ENCODE measurements around the gene ZNF638.
A peak's percentile ranks its signal among the peaks of the same experiment; 100 is the strongest.

ZNF638 gene

GRCh38 chr2:71337776-71338175 lies 6.2 kb downstream of the ZNF638 start:
- peak; percentile 58 for DNase-seq

GRCh38 chr2:71339685-71340084 lies 8.1 kb downstream of the ZNF638 start:
- no peak for DNase-seq

- no peak for DNase-seq
These were observed 8.6 kb downstream of the ZNF638 start for GRCh38 chr2:71340176-71340575.

- no peak for DNase-seq
These were observed 10.1 kb downstream of the ZNF638 start for GRCh38 chr2:71341645-71342044.

- no peak for DNase-seq
These were observed 14.5 kb downstream of the ZNF638 start for GRCh38 chr2:71346065-71346464.

- no peak for DNase-seq
These were observed 15.9 kb downstream of the ZNF638 start for GRCh38 chr2:71347517-71347916.

GRCh38 chr2:71348302-71348701 lies 16.7 kb downstream of the ZNF638 start:
- no peak for DNase-seq

GRCh38 chr2:71353248-71353647 lies 21.7 kb downstream of the ZNF638 start:
- DNase-seq = no peak

GRCh38 chr2:71358931-71359671 lies 27.5 kb downstream of the ZNF638 start:
- DNase-seq = no peak

GRCh38 chr2:71360434-71360975 lies 28.9 kb downstream of the ZNF638 start:
- DNase-seq = no peak

- no peak for DNase-seq
These were observed 30.0 kb downstream of the ZNF638 start for GRCh38 chr2:71361631-71362030.

- no peak for DNase-seq
These were observed 30.9 kb downstream of the ZNF638 start for GRCh38 chr2:71362447-71362846.

GRCh38 chr2:71370015-71370414 lies 38.4 kb downstream of the ZNF638 start:
- DNase-seq = no peak

GRCh38 chr2:71372042-71372441 lies 40.5 kb downstream of the ZNF638 start:
- no peak for DNase-seq

- no peak for DNase-seq
These were observed 47.5 kb downstream of the ZNF638 start for GRCh38 chr2:71379086-71379485.

- no peak for DNase-seq
These were observed 49.1 kb downstream of the ZNF638 start for GRCh38 chr2:71380665-71381064.

GRCh38 chr2:71385012-71385411 lies 53.4 kb downstream of the ZNF638 start:
- DNase-seq = no peak

- DNase-seq = no peak
These were observed 56.6 kb downstream of the ZNF638 start for GRCh38 chr2:71388214-71388613.

GRCh38 chr2:71389384-71390072 lies 57.9 kb downstream of the ZNF638 start:
- peak; percentile 31 for DNase-seq

- no peak for DNase-seq
These were observed 61.6 kb downstream of the ZNF638 start for GRCh38 chr2:71393216-71393615.

GRCh38 chr2:71395471-71395870 lies 63.9 kb downstream of the ZNF638 start:
- peak; percentile 10 for DNase-seq

GRCh38 chr2:71402427-71402826 lies 70.8 kb downstream of the ZNF638 start:
- no peak for DNase-seq

GRCh38 chr2:71409611-71410010 lies 78.0 kb downstream of the ZNF638 start:
- no peak for DNase-seq

GRCh38 chr2:71410696-71411095 lies 79.1 kb downstream of the ZNF638 start:
- DNase-seq = no peak

All from NCI-H82 (cell line).